Measurements from ENCODE around the gene CNN2. TPM values are rescaled to one million over a fixed set of nuclear protein-coding genes. Genes with fewer than 3 reads are reported as not detected.

The CNN2 gene
- polyA plus RNA-seq, 1 donor from 2014 or later, result 42.8 TPM

- Histone ChIP-seq H3K9me2 (ENCODE audit: insufficient read depth, low read length) (no peaks in the 10 kb centered on the region), H3K4me2 (ENCODE audit: low read length) (no peak overlapping the region), H4K20me1 (ENCODE audit: insufficient read depth) (no peaks in the 10 kb centered on the region), H3K27me3 (ENCODE audit: insufficient read depth, low read depth, low read length) (no peaks in the 10 kb centered on the region), H3K27ac (ENCODE audit: low read length) (no peak overlapping the region), H3K9me3 (ENCODE audit: low read length) (no peaks in the 10 kb centered on the region), H2AFZ (ENCODE audit: low read depth, low read length) (no peak overlapping the region), H3K79me2 (replicated peaks; ENCODE audit: insufficient read depth, low read length) (no peaks in the 10 kb centered on the region), H3K36me3 (ENCODE audit: insufficient read depth, low read length) (no peaks in the 10 kb centered on the region), H3K4me3 (ENCODE audit: low read length) (no peak overlapping the region), H3K9ac (ENCODE audit: low read length) (no peak overlapping the region), H3F3A (ENCODE audit: insufficient read depth, low read length, poor library complexity, severe bottlenecking) (no peaks in the 10 kb centered on the region)
- TF ChIP-seq EZH2 (IDR thresholded peaks at IDR 0.05; ENCODE audit: borderline replicate concordance, insufficient read depth, low read length, poor library complexity, severe bottlenecking) (no peak), CTCF (IDR thresholded peaks at IDR 0.05; ENCODE audit: poor library complexity, severe bottlenecking) (no peak), MXI1 (conservative IDR thresholded peaks at IDR 0.05; ENCODE audit: poor library complexity, severe bottlenecking) (no peak), POLR2AphosphoS5 (IDR thresholded peaks at IDR 0.05) (no peak), EP300 (conservative IDR thresholded peaks at IDR 0.05; ENCODE audit: poor library complexity, severe bottlenecking) (no peak), SMC3 (conservative IDR thresholded peaks at IDR 0.05; ENCODE audit: poor library complexity) (no peak), RAD21 (conservative IDR thresholded peaks at IDR 0.05) (no peak), TAF1 (IDR thresholded peaks at IDR 0.05; ENCODE audit: low read depth) (no peak), REST (IDR thresholded peaks at IDR 0.05; ENCODE audit: borderline replicate concordance) (no peak)
Observed at GRCh38 chr19:1086613-1087012, 60.2 kb downstream of the CNN2 start.

GRCh38 chr19:1087813-1088415, 61.5 kb downstream of the CNN2 start:
- Histone ChIP-seq H2AFZ (ENCODE audit: low read depth, low read length) (no peak overlapping the region), H4K20me1 (ENCODE audit: insufficient read depth) (no peaks in the 10 kb centered on the region), H3K27me3 (ENCODE audit: insufficient read depth, low read depth, low read length) (no peaks in the 10 kb centered on the region), H3K9me2 (ENCODE audit: insufficient read depth, low read length) (no peaks in the 10 kb centered on the region), H3K27ac (ENCODE audit: low read length) (no peak overlapping the region), H3K4me2 (ENCODE audit: low read length) (no peak overlapping the region), H3K79me2 (replicated peaks; ENCODE audit: insufficient read depth, low read length) (no peaks in the 10 kb centered on the region), H3K9me3 (ENCODE audit: low read length) (no peaks in the 10 kb centered on the region), H3K4me3 (ENCODE audit: low read length) (no peak overlapping the region), H3F3A (ENCODE audit: insufficient read depth, low read length, poor library complexity, severe bottlenecking) (no peaks in the 10 kb centered on the region), H3K9ac (ENCODE audit: low read length) (no peak overlapping the region), H3K36me3 (ENCODE audit: insufficient read depth, low read length) (no peaks in the 10 kb centered on the region)
- TF ChIP-seq REST (IDR thresholded peaks at IDR 0.05; ENCODE audit: borderline replicate concordance), result no peak

All from neural cell (in vitro differentiated cells).